HG02938 (cell line): Measurements from ENCODE around the gene RNU6-8.

Experiments used
- ATAC-seq: cut with Tn5 transposase; IDR thresholded peaks from one replicate; pipeline ENCODE4 v1.9.1; 2021; ENCODE audit warnings: mild to moderate bottlenecking, moderate library complexity; ENCODE audit not compliant: unreplicated experiment

The RNU6-8 gene

GRCh38 chr14:32205984-32206383 is 2.9 kb upstream of the RNU6-8 start:
- no peak for ATAC-seq

GRCh38 chr14:32205554-32205953 is 2.5 kb upstream of the RNU6-8 start:
- ATAC-seq: no peak

DNA sequence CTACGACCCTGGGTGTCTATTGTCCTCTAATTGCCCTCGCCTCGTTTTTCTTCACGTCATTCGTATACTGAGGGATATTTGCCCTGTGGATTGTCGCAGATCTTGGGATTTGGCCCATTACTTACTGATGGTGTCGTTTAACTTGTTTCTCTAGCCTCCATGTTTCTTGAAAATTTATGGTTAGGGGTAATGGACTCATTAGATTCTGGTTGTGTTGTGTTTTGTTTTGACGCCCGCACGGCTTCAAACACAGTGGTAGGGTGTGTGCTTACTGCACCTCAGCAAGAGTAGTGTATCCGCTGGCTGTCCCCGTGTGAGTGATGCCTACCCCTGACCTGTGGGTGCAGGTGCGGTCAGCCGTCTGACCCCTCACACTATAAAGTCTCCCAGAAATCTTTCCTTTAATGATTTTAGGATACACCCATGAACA is 874 bp upstream of the RNU6-8 start:
- ATAC-seq: no peak

DNA sequence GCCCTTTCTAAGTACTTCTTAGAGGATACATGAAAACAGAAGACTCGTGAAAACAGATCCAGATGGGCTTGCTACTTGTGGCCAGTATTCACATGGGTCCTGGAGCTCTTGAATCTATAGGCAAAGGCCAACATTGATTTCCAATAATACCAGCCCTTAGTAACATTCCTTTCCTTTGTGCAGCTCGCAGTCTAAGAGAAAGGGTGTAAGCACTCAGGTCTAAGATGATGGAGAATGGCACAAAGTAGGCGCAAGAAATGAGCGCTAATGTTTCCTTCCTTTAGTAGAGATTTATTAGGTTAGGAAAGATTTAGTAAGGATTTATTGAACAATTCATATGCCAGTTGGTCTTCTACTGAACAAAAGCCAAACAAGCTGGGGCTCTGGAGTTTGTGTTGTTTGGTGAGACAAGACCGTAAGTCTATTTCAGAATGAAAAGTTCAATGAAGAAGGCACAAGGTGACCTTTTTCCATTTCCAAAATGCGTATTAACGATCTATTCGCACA is 525 bp downstream of the RNU6-8 start:
- ATAC-seq: no peak

DNA sequence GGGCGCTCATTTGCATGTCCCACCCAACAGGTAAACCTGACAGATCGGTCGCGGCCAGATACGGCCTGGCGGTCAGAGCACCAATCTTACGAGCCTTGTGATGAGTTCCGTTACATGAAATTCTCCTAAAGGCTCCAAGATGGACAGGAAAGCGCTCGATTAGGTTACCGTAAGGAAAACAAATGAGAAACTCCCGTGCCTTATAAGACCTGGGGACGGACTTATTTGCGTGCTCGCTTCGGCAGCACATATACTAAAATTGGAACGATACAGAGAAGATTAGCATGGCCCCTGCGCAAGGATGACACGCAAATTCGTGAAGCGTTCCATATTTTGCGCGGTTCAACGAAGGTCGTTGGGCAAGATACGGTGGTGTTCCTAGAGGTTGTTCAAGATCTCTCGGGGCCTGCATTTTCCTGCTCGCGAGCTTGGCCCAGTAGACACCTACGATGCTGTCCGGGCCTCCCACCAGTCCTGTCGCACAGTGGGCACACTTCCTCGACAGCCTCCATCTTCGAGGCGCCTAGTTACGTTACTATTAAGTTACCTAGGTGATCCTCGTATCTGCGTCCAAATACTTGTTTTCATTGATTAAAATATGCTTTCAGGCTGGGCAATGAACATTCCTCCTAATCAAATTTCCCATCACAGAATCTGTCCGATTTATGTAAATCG is 1.1 kb downstream of the RNU6-8 start, which contains the start of gene RNU6-7:
Gene RNU6-7 (plus strand): TSS at position 230 of the 675 bp plus-strand sequence.
- ATAC-seq: no peak

DNA sequence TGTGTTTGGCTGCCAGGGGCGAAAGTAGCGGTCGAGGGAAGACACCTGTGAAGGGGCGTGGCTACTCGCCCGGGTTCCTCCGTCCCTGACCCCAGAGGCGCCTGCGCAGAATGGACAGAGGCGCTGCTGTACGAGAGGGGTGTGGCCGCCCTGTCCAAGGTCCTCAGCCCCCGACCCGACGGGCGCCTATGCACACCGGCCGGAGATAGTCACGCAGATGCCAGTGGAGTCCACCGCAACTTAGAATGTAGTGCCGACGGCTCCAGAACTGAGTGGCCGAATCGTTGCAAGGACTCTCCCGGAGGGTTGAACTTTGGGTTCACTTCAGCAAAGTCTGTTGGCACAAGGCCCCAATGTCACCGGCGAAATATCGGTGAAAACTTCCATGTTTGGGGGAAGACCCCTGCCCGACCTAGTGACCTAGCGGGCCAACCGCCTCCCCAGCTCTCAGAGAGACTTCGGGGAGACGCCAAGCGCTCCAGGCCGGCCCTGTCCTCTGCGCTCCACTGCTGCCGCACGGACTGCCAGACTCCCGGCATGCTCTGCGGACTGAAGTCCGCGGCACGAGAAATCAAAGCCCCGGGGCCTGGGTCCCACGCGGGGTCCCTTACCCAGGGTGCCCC is 1.8 kb downstream of the RNU6-8 start:
- ATAC-seq: peak; percentile 41

- no peak for ATAC-seq
Observed at GRCh38 chr14:32200368-32201192, 2.5 kb downstream of the RNU6-8 start.

- peak; percentile 42 for ATAC-seq
Observed at GRCh38 chr14:32197919-32198318, 5.2 kb downstream of the RNU6-8 start.

DNA sequence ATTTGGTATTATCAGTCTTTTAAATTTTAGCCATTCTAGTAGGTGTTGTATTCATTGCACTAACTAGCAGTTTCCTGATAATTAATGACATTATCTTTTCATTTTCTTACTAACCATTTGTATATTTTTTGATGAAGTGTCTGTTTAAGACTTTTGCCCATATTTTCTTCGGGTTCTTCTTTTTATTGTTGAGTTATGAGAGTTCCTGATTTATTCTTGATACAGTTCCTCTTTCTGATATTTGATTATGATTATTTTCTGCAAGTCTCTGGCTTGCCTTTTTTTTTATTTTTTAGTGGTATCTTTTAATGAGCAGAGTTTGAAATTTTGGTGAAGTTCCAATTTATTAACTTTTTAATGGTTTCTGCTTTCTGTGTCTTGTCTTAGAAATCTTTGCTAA is 7.4 kb downstream of the RNU6-8 start:
- ATAC-seq: no peak

DNA sequence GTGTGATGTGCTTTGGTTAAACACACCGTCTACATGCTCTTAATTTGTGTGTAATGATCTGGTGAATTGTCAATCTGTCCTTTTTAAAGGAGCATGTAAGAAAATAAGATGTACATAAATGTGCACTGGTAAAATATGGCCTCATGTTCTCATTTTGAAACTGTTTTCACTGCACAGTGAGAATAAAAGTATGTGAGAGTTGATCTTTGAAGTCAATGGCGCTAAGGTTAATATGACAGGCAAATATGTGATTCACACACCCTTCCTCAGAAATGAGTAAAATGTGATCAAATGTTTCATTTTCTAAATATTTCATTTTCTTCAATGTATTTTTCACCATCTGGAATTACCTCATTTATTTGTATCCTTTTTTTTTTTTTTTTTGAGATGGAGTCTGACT is 9.5 kb downstream of the RNU6-8 start:
- ATAC-seq: no peak

DNA sequence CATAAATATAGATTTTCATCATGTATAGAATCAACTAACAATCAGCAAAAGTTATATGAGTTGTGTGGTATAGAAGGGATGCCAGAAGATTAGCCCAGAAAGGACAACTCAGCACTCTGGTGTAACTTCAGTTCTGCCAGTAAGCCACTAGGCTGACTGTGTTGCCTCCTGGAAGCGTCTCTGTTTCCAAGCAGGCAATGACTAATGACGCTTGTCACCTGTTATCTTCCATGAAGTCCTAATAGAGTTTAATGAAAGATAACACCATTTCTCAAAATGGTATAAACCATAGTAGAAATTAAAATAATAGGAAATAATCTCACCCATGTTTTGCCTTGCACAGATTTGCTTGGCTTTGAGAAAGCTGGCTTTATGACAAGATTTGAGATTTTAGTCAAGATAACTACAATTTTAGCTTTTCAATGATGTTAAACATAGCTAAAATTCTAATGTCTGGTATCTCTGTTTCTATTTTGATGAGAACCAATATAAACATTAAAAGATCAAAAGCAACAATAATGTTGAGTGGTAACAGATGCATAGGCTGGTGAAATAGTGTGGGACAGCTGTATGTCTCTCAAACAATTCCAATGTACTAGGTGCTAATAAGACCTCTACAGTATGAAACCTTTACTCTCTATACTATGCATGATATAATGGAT is 10.2 kb downstream of the RNU6-8 start:
- no peak for ATAC-seq

DNA sequence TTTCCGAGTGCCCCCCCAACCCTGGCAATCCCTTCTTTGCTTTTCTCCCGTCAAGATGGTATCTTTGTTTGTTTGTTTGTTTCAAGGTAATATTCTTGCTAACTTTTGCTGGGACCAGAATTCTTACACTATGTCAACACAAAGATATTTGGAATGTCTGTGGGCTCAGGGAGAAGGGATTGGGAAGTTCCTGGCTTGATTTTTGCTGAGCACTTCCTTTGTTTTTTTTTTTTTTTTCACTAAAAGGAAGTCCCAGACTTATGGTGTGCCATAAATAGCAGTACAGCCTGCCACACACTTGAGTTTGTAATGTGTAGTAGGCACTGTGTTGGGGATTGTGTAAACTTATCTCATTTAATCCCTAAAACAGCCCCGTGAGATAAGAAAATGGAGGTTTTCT is 12.4 kb downstream of the RNU6-8 start:
- ATAC-seq: no peak

DNA sequence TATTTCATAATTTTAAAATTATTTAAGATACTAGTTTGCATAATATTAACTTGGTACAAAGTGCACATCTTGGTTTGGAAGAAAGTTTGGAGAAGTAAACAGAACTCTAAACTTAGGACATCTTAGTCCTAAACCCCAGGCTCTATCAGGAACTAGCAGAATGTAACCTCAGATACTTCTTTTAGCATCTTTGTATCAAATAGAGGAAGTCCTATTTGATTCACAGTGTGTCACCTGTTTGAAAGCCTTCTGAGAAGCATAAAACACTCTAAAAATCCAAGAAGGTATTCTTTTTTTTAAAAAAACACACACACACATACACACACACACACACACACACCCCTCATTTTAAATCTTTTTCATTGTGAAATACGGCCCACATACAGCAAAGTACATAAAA is 13.3 kb downstream of the RNU6-8 start:
- no peak for ATAC-seq

DNA sequence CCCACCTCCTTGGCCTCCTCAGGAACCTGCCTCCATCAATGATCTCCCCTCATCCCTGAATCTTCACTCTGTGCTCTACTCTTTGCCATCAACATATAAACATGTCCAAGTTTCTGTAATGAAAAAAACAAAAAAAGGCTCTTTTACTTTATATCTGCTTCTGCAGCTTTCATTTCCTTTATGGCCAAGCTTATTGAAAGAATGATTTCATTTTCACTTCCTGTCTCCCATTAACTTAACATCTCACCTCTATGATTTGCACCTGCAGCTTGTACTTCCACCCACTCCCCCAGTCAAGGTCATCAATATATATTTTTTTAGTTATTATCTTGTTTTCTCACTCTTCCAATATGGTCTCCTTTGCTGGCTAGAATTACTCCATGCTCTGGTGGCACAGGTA is 16.8 kb downstream of the RNU6-8 start:
- ATAC-seq: no peak

- no peak for ATAC-seq
Observed at GRCh38 chr14:32185097-32185496, 18.0 kb downstream of the RNU6-8 start.

DNA sequence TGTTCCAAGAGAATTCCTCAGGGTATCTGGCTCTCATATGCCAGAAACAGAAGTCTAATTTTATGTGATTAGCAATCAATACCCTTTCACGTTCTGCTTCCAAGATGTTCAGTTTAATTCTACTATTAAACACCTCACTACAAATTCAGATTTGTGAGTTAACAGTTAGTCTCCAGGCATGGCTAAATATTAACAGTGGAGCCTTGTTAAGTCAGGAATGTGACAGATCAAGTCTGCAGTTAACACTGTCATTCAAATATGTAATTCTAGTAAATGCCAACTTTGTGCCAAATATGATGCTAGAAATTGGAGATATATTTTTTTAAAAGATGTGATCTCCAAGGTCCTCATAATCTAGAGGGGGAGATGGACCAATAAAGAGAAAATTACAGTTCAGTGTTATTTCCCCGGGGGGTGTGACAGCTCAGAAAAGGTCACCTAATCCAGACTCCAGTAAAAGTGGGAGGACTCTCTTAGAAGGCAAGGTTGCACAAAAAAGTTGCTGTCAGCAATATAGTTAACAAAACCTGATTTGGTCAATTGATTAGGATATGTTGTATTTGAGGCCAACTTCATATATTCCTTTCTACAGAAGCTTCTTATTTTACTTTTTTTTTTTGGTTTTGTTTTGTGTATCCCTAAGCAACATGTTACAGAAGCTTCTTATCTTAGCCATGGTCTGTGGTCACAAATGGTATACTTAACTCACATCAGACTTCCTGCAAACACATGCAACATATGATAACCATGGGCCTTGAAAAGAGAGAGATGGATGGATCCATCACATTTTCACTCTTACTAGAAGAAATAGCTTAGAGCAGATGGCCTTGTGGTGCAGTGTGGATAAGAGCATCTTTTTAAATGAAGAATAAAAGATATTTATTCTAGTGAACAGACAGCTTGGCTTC is 19.7 kb downstream of the RNU6-8 start:
- ATAC-seq: no peak

- no peak for ATAC-seq
Observed at GRCh38 chr14:32171469-32171868, 31.6 kb downstream of the RNU6-8 start.

GRCh38 chr14:32169191-32169590 is 33.9 kb downstream of the RNU6-8 start:
- no peak for ATAC-seq

DNA sequence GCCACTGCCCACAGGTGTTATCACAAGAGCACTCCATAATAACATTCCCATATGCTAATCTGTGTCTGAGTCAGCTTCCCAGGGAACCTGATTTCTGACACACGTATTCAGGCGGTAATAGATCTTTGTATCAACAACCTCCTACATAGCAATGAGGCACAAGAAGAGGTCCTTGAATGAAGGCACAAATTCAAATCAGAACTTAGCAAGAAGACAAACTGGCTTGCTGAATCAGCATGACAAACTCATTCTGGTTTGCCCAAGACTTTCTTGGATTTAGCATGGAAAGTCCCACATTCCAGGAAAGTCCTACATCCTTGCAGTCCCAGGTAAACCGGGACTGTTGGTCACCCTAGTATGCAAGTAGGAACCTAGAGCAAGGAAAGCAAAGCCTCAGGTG is 35.2 kb downstream of the RNU6-8 start:
- ATAC-seq: no peak

- ATAC-seq: no peak
Observed at GRCh38 chr14:32166924-32167323, 36.1 kb downstream of the RNU6-8 start.
